Thymus (tissue), 11 donors: Measurements from ENCODE around the gene SF3B6. TPM values are rescaled to one million over a fixed set of nuclear protein-coding genes. Genes with fewer than 3 reads are reported as not detected.
A peak's percentile ranks its signal among the peaks of the same experiment; 100 is the strongest.

Experiments used
- DNase-seq, 9 donors: peaks; one replicate each; pipeline ENCODE4 v3.0.0-alpha.2; 2013; ENCODE audit warnings: low spot score in 9 of 9, low read depth in 6 of 9, missing footprints in 1 of 9
- H3K27ac ChIP-seq, 2 donors: one replicate each; pipeline ENCODE4 v1.5.1; 2013; ENCODE audit warnings: control low read depth in 1 of 2, low read depth in 1 of 2, low read length in 1 of 2, mild to moderate bottlenecking in 1 of 2, moderate library complexity in 1 of 2
- H3K27me3 ChIP-seq, 2 donors: one replicate each; pipeline ENCODE4 v1.5.1; 2013; ENCODE audit warnings: low read length in 1 of 2; ENCODE audit not compliant: control insufficient read depth in 2 of 2, insufficient read depth in 1 of 2
- H3K36me3 ChIP-seq, 2 donors: one replicate each; pipeline ENCODE4 v1.5.1; 2013; ENCODE audit warnings: low read length in 1 of 2, mild to moderate bottlenecking in 1 of 2, moderate library complexity in 1 of 2; ENCODE audit not compliant: control insufficient read depth in 2 of 2, insufficient read depth in 2 of 2
- H3K4me1 ChIP-seq, 2 donors: one replicate each; pipeline ENCODE4 v1.5.1; 2013; ENCODE audit warnings: low read length in 2 of 2; ENCODE audit not compliant: control insufficient read depth in 2 of 2, insufficient read depth in 2 of 2
- H3K4me3 ChIP-seq, 2 donors: one replicate each; pipeline ENCODE4 v1.5.1; 2013; ENCODE audit warnings: low read length in 2 of 2, control low read depth in 1 of 2, mild to moderate bottlenecking in 1 of 2
- H3K9me3 ChIP-seq, 2 donors: one replicate each; pipeline ENCODE4 v1.5.1; 2013; ENCODE audit warnings: low read length in 1 of 2, mild to moderate bottlenecking in 1 of 2; ENCODE audit not compliant: control insufficient read depth in 2 of 2, insufficient read depth in 1 of 2
- WGBS: extraction: QIAGEN DNeasy Blood & Tissue Kit; methylation state at CpG from one replicate; pipeline ENCODE4 v1.1.7; 2013; 5-methylcytosine and 5-hydroxymethylcytosine counted together
- polyA plus RNA-seq: library from polyadenylated mRNA; stranded (reverse); fragments of 200-250 nt; gene quantifications from one replicate; pipeline ENCODE4 v1.2.3, GENCODE V29; 2013
- total RNA-seq: library from RNA; stranded (reverse); fragments of 120-200 nt; gene quantifications from one replicate; pipeline ENCODE4 v1.2.4, GENCODE V29; 2013
- donor health status: healthy.

SF3B6 gene
- total and polyA plus RNA-seq, 2 donors, result 163 to 213 TPM

- Histone ChIP-seq H3K36me3 (no peaks in the 10 kb centered on the region), H3K9me3 (peaks cover 0 to 6% of the 10 kb centered on the region in 2 donors), H3K27ac (peak overlapping the region in 1 of 2 donors; percentile 39), H3K4me3 (peak overlapping the region; percentile 49 to 70), H3K4me1 (peaks cover 13 to 19% of the 10 kb centered on the region in 2 donors), H3K27me3 (peaks cover 12 to 56% of the 10 kb centered on the region in 2 donors)
- WGBS, result 12% methylated on average over 47 of the region's 47 CpGs
- DNase-seq, result peak in 2 of 9 donors; percentile 10 to 23
Measured at GRCh38 chr2:24050041-24050979, 25.8 kb downstream of the SF3B6 start.

- DNase-seq, result peak in 3 of 9 donors; percentile 18 to 51 (median 21)
- under 1% methylated on average over 52 of the region's 52 CpGs for WGBS
- no peaks in the 10 kb centered on the region for H3K36me3 ChIP-seq
- peak within 1 kb of the TSS in 1 of 2 donors; percentile 39 for H3K27ac ChIP-seq
- peaks cover 0 to 6% of the 10 kb centered on the region in 2 donors for H3K9me3 ChIP-seq
- H3K4me3 ChIP-seq, result peak within 1 kb of the TSS; percentile 49 to 70
- H3K4me1 ChIP-seq, result peaks cover 13 to 19% of the 10 kb centered on the region in 2 donors
- H3K27me3 ChIP-seq, result peaks cover 12 to 56% of the 10 kb centered on the region in 2 donors
Measured at GRCh38 chr2:24049485-24050021, 26.6 kb downstream of the SF3B6 start, which contains the start of gene FKBP1B. Gene FKBP1B, plus strand, starts transcription at chr2:24049741. Its CDS starts 109 bp downstream, at chr2:24049850.

- Histone ChIP-seq H3K4me1 (peaks cover 13 to 19% of the 10 kb centered on the region in 2 donors), H3K27ac (no peak overlapping the region)
- 25% methylated on average over 23 of the region's 23 CpGs for whole genome bisulfite sequencing
Measured at GRCh38 chr2:24048769-24049484, 27.2 kb downstream of the SF3B6 start.

GRCh38 chr2:24047703-24048033 lies 28.5 kb downstream of the SF3B6 start:
- Histone ChIP-seq H3K36me3 (no peaks in the 10 kb centered on the region), H3K27ac (no peak overlapping the region), H3K4me3 (no peak overlapping the region), H3K27me3 (peaks cover 12 to 51% of the 10 kb centered on the region in 2 donors), H3K9me3 (peaks cover 0 to 6% of the 10 kb centered on the region in 2 donors), H3K4me1 (peaks cover 13 to 19% of the 10 kb centered on the region in 2 donors)
- DNase-seq, result no peak
- 57% methylated on average over 8 of the region's 8 CpGs for WGBS

More at GRCh38 chr2:24048769-24049484, 27.2 kb downstream of the SF3B6 start:
- DNase-seq, result peak in 1 of 9 donors; percentile 16
- Histone ChIP-seq H3K36me3 (no peaks in the 10 kb centered on the region), H3K9me3 (peaks cover 0 to 6% of the 10 kb centered on the region in 2 donors), H3K4me3 (peak overlapping the region; percentile 33 to 70), H3K27me3 (peaks cover 12 to 52% of the 10 kb centered on the region in 2 donors)

GRCh38 chr2:24046930-24047702 lies 29.0 kb downstream of the SF3B6 start, which contains the start of gene WDCP:
Gene WDCP, minus strand, starts transcription at chr2:24047391. Its CDS starts 7,897 bp downstream, at chr2:24039494.
- Histone ChIP-seq H3K4me3 (peak within 1 kb of the TSS; percentile 82 to 85), H3K27ac (peak within 1 kb of the TSS in 1 of 2 donors; percentile 36), H3K36me3 (no peaks in the 10 kb centered on the region), H3K9me3 (peaks cover 0 to 6% of the 10 kb centered on the region in 2 donors), H3K27me3 (peaks cover 12 to 45% of the 10 kb centered on the region in 2 donors), H3K4me1 (peaks cover 13 to 19% of the 10 kb centered on the region in 2 donors)
- under 1% methylated on average over 38 of the region's 38 CpGs for WGBS
- peak; percentile 81 to 98 (median 94) for DNase-seq

GRCh38 chr2:24046599-24046929 lies 29.6 kb downstream of the SF3B6 start:
- Histone ChIP-seq H3K27ac (no peak overlapping the region), H3K9me3 (peaks cover 0 to 6% of the 10 kb centered on the region in 2 donors), H3K27me3 (peaks cover 12 to 40% of the 10 kb centered on the region in 2 donors), H3K36me3 (no peaks in the 10 kb centered on the region), H3K4me1 (peaks cover 13 to 19% of the 10 kb centered on the region in 2 donors), H3K4me3 (peak overlapping the region; percentile 82 to 85)
- no peak for DNase-seq
- WGBS, result 7% methylated on average over 2 of the region's 2 CpGs

- DNase-seq, result no peak
Measured at GRCh38 chr2:24045511-24046508, 30.3 kb downstream of the SF3B6 start.

More at GRCh38 chr2:24045511-24046508, 30.3 kb downstream of the SF3B6 start:
- Histone ChIP-seq H3K4me1 (peaks cover 13 to 19% of the 10 kb centered on the region in 2 donors), H3K36me3 (no peaks in the 10 kb centered on the region), H3K27ac (no peak overlapping the region), H3K27me3 (peaks cover 11 to 33% of the 10 kb centered on the region in 2 donors), H3K4me3 (no peak overlapping the region), H3K9me3 (peaks cover 0 to 6% of the 10 kb centered on the region in 2 donors)
- 93% methylated on average over 11 of the region's 11 CpGs for WGBS
